MM.1S (cell line): ENCODE results near the gene SCAMP4.

Experiments
- DNase-seq: peaks from one replicate; pipeline ENCODE4 v3.0.0-alpha.2; 2015
- H2AFZ ChIP-seq: fragments of 300-600 bp; sonication (generic); 2 replicates; pipeline ENCODE4 v1.6.0; 2016; ENCODE audit warnings: antibody characterized with exemption, low read length
- H3F3A ChIP-seq: fragments of 300-600 bp; sonication (generic); 2 replicates; pipeline ENCODE4 v1.6.1; 2016; ENCODE audit warnings: mild to moderate bottlenecking, antibody characterized with exemption, low read length, moderate library complexity, mixed read lengths; ENCODE audit not compliant: insufficient read depth
- H3K27ac ChIP-seq: fragments of 300-600 bp; sonication (generic); 2 replicates; pipeline ENCODE4 v1.5.1; 2016; ENCODE audit warnings: mild to moderate bottlenecking, low read length
- H3K27me3 ChIP-seq: fragments of 300-600 bp; sonication (generic); replicated peaks from 2 replicates; pipeline ENCODE4 v1.6.0; 2016; ENCODE audit warnings: low read length; ENCODE audit not compliant: insufficient read depth
- H3K36me3 ChIP-seq: fragments of 300-600 bp; sonication (generic); replicated peaks from 2 replicates; pipeline ENCODE4 v1.6.1; 2016; ENCODE audit warnings: mild to moderate bottlenecking, low read length, mixed read lengths; ENCODE audit not compliant: insufficient read depth
- H3K4me1 ChIP-seq: fragments of 300-600 bp; sonication (generic); 2 replicates; pipeline ENCODE4 v1.6.1; 2016; ENCODE audit warnings: low read length, mixed read lengths
- H3K4me2 ChIP-seq: fragments of 300-600 bp; sonication (generic); 2 replicates; pipeline ENCODE4 v1.6.0; 2016; ENCODE audit warnings: low read depth, low read length
- H3K4me3 ChIP-seq: fragments of 300-600 bp; sonication (generic); 2 replicates; pipeline ENCODE4 v1.5.1; 2016; ENCODE audit warnings: low read length, mixed read lengths
- H3K79me2 ChIP-seq: fragments of 300-600 bp; sonication (generic); 2 replicates; pipeline ENCODE4 v1.6.1; 2016; ENCODE audit warnings: mixed run types, low read length, mixed read lengths
- H3K9ac ChIP-seq: fragments of 300-600 bp; sonication (generic); 2 replicates; pipeline ENCODE4 v1.6.1; 2016; ENCODE audit warnings: low read length, mixed read lengths
- H3K9me2 ChIP-seq: fragments of 300-600 bp; sonication (generic); replicated peaks from 2 replicates; pipeline ENCODE4 v1.6.1; 2016; ENCODE audit warnings: mild to moderate bottlenecking, low read length, mixed read lengths; ENCODE audit not compliant: insufficient read depth
- H3K9me3 ChIP-seq: fragments of 300-600 bp; sonication (generic); replicated peaks from 2 replicates; pipeline ENCODE4 v1.6.1; 2016; ENCODE audit warnings: mild to moderate bottlenecking, low read length, mixed read lengths; ENCODE audit not compliant: insufficient read depth
- H4K20me1 ChIP-seq: fragments of 300-600 bp; sonication (generic); 2 replicates; pipeline ENCODE4 v1.6.1; 2016; ENCODE audit warnings: mild to moderate bottlenecking, low read length, moderate library complexity, mixed read lengths; ENCODE audit not compliant: insufficient read depth
- EZH2 ChIP-seq: fragments of 300-600 bp; sonication (generic); optimal IDR thresholded peaks from 2 replicates; pipeline ENCODE3; 2017; ENCODE audit warnings: low read depth, mild to moderate bottlenecking, antibody characterized with exemption, low read length, mixed read lengths
- EZH2phosphoT487 ChIP-seq: fragments of 300-600 bp; sonication (generic); IDR thresholded peaks from 2 replicates; pipeline ENCODE4 v1.6.1; 2018; ENCODE audit warnings: antibody characterized with exemption, low read length
- TF ChIP-seq, protein P1 (sequence below): fragments of 300-600 bp; sonication (generic); IDR thresholded peaks from 2 replicates; pipeline ENCODE4 v1.5.1; 2016; ENCODE audit warnings: antibody characterized with exemption, low read length, mixed read lengths

SCAMP4 gene

DNA sequence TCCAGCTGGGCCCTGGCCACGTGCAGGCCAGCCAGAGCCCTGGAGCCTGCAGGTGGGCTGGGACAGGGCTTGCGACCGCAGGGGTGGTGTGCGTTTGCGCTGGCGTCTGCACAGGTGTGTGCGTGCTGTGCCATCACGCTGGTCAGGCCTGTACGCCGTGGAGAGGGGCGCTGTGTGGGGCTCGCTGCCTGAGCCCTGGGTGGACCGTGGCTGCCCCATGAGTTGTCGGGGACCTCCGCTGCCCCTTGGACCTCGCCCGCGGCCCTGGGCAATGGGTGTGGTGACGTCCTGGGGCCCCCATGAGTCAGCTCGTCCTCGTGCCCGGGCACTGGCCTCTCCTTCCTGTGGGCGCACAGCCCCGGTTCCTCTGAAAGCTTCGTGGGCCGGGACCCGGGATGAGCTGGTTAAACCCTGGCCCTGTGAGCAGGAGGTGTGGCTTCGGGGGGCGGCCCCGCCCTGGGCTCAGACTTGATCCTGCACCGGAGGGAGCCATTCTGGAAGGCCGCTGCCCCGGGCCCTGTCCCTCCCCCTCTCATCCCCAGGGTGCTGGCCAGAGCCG, 42.5 kb downstream of the SCAMP4 start:
- no peak overlapping the region for H3K4me3 ChIP-seq
- no peaks in the 10 kb centered on the region for H3K9me3 ChIP-seq
- peaks cover 41% of the 10 kb centered on the region for H4K20me1 ChIP-seq
- H3K36me3 ChIP-seq, result peaks cover 2% of the 10 kb centered on the region; the same call in 1 of the 2 replicates
- TF ChIP-seq EZH2phosphoT487 (no peak), EZH2 (no peak)
- TF ChIP-seq, protein P1, sequence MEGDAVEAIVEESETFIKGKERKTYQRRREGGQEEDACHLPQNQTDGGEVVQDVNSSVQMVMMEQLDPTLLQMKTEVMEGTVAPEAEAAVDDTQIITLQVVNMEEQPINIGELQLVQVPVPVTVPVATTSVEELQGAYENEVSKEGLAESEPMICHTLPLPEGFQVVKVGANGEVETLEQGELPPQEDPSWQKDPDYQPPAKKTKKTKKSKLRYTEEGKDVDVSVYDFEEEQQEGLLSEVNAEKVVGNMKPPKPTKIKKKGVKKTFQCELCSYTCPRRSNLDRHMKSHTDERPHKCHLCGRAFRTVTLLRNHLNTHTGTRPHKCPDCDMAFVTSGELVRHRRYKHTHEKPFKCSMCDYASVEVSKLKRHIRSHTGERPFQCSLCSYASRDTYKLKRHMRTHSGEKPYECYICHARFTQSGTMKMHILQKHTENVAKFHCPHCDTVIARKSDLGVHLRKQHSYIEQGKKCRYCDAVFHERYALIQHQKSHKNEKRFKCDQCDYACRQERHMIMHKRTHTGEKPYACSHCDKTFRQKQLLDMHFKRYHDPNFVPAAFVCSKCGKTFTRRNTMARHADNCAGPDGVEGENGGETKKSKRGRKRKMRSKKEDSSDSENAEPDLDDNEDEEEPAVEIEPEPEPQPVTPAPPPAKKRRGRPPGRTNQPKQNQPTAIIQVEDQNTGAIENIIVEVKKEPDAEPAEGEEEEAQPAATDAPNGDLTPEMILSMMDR, result no peak
- H3K27ac ChIP-seq, result no peak overlapping the region
- peaks cover 6% of the 10 kb centered on the region; the same call in 1 of the 2 replicates for H3F3A ChIP-seq
- H2AFZ ChIP-seq, result no peak overlapping the region
- peaks cover 12% of the 10 kb centered on the region for H3K4me1 ChIP-seq
- DNase-seq, result no peak
- H3K9ac ChIP-seq, result no peak overlapping the region
- H3K9me2 ChIP-seq, result no peaks in the 10 kb centered on the region
- no peaks in the 10 kb centered on the region for H3K27me3 ChIP-seq
- H3K4me2 ChIP-seq, result no peak overlapping the region
- peaks cover 94% of the 10 kb centered on the region for H3K79me2 ChIP-seq

DNA sequence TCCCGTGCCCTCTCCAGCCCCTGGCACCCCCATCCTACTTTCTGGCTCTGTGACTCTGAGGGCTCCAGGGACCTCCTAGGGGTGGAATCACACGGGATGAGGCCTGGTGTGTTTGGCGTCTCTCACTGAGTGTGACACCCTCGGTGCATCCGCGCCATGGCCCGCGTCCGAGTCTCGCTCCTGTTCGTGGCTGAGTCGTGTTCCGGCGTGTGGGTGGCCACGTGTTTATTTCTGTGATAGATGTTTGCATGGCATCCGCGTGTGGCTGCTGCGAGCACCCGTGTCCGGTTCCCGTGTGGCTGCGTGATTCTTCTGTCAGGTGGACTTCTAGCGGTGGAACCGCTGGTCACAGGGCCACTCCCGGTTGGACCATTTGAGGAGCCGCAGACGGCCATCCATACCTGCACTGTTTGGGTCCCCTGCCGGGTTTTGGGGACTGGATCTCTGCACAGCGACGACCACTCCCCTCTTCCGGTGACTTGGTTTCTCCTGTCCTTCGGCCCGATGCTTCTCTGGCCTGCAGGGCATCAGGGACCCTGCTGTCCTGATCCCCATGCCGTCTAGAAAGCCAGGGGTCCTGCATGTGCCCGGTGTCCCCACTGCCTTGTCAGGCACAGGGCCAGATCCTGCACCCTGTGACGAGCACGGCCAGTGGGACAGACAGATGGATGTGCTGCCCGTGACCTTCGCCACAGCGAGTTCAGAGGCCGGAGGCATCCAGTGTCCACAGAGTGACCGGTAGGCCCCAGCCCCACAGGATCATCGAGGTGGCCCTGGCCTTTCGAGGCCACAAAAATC, 44.3 kb downstream of the SCAMP4 start:
- Histone ChIP-seq H3K27ac (no peak overlapping the region), H3K4me2 (no peak overlapping the region), H3K4me3 (no peak overlapping the region), H3K79me2 (peaks cover 94% of the 10 kb centered on the region), H3K4me1 (no peaks in the 10 kb centered on the region), H4K20me1 (peaks cover 31% of the 10 kb centered on the region), H3K27me3 (no peaks in the 10 kb centered on the region), H3K9me3 (no peaks in the 10 kb centered on the region), H3K36me3 (peaks cover 2% of the 10 kb centered on the region; the same call in 1 of the 2 replicates), H2AFZ (no peak overlapping the region), H3F3A (no peaks in the 10 kb centered on the region), H3K9ac (no peak overlapping the region), H3K9me2 (no peaks in the 10 kb centered on the region)
- TF ChIP-seq, protein P1, result no peak
- no peak for TF ChIP-seq EZH2phosphoT487
- no peak for TF ChIP-seq EZH2
- DNase-seq, result no peak

GRCh38 chr19:1950640-1951039, 45.4 kb downstream of the SCAMP4 start:
- peaks cover 94% of the 10 kb centered on the region for H3K79me2 ChIP-seq

More at GRCh38 chr19:1950640-1951039, 45.4 kb downstream of the SCAMP4 start:
- no peak overlapping the region for H3K9ac ChIP-seq
- peaks cover 2% of the 10 kb centered on the region; the same call in 1 of the 2 replicates for H3K36me3 ChIP-seq
- H3K9me2 ChIP-seq, result no peaks in the 10 kb centered on the region
- H3K9me3 ChIP-seq, result no peaks in the 10 kb centered on the region
- H3K27ac ChIP-seq, result no peak overlapping the region
- no peak overlapping the region for H3K4me2 ChIP-seq
- DNase-seq, result no peak
- H3K4me3 ChIP-seq, result no peak overlapping the region
- no peaks in the 10 kb centered on the region for H3F3A ChIP-seq
- TF ChIP-seq EZH2 (no peak), EZH2phosphoT487 (no peak)
- TF ChIP-seq, protein P1, result no peak
- H3K4me1 ChIP-seq, result no peaks in the 10 kb centered on the region
- no peak overlapping the region for H2AFZ ChIP-seq
- peaks cover 27% of the 10 kb centered on the region for H4K20me1 ChIP-seq
- H3K27me3 ChIP-seq, result no peaks in the 10 kb centered on the region
